Adrenal gland (tissue), 5 donors: Measurements from ENCODE around the gene PCNT.

Experiments used
- POLR2A ChIP-seq, 2 donors: fragments of 450-650 bp; IDR thresholded peaks; one replicate each; pipeline ENCODE4 v1.6.1; 2017; ENCODE audit warnings: antibody characterized with exemption in 2 of 2, mild to moderate bottlenecking in 2 of 2, moderate library complexity in 1 of 2
- TF ChIP-seq, protein P1 (sequence below), 6 experiments: fragments of 450-650 bp in 4 of 6; fragments of 200-600 bp in 2 of 6; sonication (generic) in 1 of 6; IDR thresholded peaks; 1 replicate in 5 of 6; 2 replicates in 1 of 6; pipeline versions ENCODE4 v1.5.1 to v1.8.0; 2016 to 2021; ENCODE audit warnings: antibody characterized with exemption in 6 of 6, mild to moderate bottlenecking in 2 of 6, moderate library complexity in 1 of 6
- donor health status: DM: no; HTN: no; CAD: no.

DNA sequence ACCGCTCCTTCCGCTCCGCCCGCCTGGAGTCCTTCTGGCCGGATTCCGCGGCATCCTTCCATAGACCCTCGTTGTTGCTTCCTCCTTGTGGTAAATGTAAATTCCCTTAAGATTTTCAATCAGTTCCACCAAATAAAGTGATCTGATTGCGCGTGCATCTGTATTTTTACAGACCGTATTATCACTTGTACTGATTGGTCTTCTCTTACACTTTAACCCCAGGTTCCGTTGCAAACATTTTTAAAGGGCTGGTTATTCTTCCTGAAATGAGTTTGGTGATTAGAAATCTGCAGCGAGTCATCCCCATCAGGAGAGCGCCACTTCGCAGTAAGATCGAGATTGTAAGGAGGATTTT, 37.3 kb upstream of the PCNT start:
- TF ChIP-seq, protein P1, sequence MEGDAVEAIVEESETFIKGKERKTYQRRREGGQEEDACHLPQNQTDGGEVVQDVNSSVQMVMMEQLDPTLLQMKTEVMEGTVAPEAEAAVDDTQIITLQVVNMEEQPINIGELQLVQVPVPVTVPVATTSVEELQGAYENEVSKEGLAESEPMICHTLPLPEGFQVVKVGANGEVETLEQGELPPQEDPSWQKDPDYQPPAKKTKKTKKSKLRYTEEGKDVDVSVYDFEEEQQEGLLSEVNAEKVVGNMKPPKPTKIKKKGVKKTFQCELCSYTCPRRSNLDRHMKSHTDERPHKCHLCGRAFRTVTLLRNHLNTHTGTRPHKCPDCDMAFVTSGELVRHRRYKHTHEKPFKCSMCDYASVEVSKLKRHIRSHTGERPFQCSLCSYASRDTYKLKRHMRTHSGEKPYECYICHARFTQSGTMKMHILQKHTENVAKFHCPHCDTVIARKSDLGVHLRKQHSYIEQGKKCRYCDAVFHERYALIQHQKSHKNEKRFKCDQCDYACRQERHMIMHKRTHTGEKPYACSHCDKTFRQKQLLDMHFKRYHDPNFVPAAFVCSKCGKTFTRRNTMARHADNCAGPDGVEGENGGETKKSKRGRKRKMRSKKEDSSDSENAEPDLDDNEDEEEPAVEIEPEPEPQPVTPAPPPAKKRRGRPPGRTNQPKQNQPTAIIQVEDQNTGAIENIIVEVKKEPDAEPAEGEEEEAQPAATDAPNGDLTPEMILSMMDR (IDR thresholded peaks at IDR 0.05) = no peak
- no peak for TF ChIP-seq POLR2A (IDR thresholded peaks at IDR 0.05)
